AG09309 (cell line): Measurements from ENCODE around the gene ABHD11.
"Not testable (repeated sequence)": the region's sequence is repeated elsewhere in the genome, so short reads cannot be mapped to it uniquely, and the experiment has no call there.

Experiments used
- DNase-seq: peaks from one replicate; pipeline ENCODE4 v3.0.0-alpha.2; 2010; ENCODE audit warnings: low read depth
- H3K4me3 ChIP-seq: 2 replicates; pipeline ENCODE4 v1.5.1; 2011; ENCODE audit warnings: mild to moderate bottlenecking, low read depth, low read length, moderate library complexity; ENCODE audit not compliant: control insufficient read depth
- TF ChIP-seq, protein P1 (sequence below): IDR thresholded peaks from 2 replicates; pipeline ENCODE4 v1.5.1; 2011; ENCODE audit warnings: mild to moderate bottlenecking, low read depth, low read length, inconsistent platforms; ENCODE audit not compliant: insufficient read depth, control insufficient read depth; ENCODE audit errors: missing control alignments

The ABHD11 gene

DNA sequence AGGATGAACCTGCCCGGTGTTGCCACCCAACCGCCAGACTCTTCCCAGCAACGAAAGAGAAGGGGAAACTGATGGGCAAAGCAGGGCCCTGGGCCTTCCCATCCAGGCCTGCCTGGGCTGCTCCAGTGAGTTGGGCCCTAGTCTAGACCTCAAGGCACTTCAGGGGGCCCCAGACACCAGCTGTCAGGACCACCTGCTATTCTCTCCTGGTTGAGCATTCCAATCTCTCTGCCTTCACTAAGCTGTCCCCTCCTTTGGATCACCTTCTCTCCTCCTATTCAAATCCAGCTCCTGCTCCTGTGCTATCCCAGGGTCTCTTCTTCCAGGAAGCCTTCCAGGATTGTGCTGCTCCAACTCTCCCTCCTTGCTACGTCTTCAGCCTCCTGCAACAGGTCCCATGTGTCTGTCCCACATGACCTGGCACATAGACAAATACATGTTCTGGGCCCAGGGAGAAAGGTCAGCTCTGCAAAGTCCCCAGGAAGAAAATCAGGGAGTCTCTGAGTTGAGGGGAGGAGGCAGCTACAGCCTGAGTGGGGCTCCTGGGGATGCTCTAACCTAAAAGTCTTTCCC, 22.2 kb downstream of the ABHD11 start:
- TF ChIP-seq, protein P1, sequence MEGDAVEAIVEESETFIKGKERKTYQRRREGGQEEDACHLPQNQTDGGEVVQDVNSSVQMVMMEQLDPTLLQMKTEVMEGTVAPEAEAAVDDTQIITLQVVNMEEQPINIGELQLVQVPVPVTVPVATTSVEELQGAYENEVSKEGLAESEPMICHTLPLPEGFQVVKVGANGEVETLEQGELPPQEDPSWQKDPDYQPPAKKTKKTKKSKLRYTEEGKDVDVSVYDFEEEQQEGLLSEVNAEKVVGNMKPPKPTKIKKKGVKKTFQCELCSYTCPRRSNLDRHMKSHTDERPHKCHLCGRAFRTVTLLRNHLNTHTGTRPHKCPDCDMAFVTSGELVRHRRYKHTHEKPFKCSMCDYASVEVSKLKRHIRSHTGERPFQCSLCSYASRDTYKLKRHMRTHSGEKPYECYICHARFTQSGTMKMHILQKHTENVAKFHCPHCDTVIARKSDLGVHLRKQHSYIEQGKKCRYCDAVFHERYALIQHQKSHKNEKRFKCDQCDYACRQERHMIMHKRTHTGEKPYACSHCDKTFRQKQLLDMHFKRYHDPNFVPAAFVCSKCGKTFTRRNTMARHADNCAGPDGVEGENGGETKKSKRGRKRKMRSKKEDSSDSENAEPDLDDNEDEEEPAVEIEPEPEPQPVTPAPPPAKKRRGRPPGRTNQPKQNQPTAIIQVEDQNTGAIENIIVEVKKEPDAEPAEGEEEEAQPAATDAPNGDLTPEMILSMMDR = no peak
- H3K4me3 ChIP-seq = no peak overlapping the region
- no peak for DNase-seq

DNA sequence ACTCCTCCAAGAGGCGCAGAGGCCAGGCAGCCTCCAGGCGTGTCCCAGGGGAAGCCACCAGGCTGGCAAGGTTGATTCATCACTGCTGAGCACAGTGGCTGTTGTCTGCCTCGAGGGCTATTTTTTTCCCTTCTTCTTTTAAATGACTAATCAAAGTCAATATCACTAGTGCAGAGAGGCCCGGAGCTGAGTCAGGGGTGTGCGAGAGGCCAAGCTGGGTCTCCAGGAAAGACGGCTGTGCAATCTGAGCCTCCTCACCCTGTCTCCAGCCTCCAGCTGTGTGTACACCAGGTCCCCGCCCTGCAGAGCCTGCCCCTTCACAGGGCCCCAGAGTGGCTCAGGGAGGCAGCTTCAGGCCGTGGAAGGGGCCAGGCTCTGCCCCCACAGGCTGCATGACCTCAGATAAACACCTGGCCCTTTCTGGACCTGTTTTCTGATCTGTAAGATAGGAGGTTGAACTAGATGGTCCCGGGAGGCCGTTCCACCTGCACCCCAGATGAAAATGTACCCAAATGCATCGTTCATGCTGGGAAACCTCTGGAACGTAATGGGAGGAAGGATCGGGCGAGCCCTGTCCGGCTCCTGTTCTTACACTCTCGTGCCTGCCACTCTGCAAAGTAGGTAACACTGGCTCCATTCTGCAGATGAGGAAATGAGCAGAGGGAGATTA, 22.8 kb downstream of the ABHD11 start:
- TF ChIP-seq, protein P1 = no peak
- peak; percentile 71 for DNase-seq
- H3K4me3 ChIP-seq = no peak overlapping the region

DNA sequence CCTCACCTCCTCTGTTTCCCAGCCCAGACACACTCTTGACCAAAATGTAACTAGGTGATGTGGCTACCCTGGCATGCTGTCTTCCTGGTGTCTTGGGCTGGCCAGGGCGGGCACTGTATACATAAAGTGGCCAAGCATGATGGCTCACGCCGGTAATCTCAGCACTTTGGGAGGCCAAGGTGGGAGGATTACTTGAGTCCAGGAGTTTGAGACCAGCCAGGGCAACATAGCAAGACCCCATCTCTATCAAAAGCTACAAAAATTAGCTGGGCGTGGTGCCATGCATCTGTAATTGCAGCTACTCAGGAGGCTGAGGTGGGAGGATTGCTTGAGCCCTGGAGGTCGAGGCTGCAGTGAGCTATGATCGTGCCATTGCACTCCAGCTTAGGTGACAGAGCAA, 25.3 kb downstream of the ABHD11 start:
- not testable (repeated sequence) for DNase-seq, H3K4me3 ChIP-seq

DNA sequence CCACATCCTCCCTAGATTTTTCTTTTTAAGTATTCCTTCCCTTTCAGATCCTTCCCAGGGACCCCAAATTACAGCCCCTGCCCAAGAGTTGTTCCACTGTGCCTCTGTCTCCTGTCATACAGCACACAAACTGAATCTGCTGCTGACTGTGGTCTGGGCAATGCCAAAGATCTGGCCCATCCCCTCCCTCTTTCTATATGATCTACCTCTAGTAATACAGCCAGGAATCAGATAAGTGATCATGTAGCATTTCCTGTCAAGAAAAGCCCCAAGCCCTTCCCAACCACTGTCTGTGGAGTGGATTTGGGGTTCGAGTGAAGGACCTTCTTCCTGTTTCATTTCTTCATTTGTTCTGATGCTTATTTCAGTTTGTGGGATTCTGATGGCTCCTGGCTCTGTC, 25.8 kb downstream of the ABHD11 start:
- no peak for DNase-seq
- TF ChIP-seq, protein P1 = no peak
- no peak overlapping the region for H3K4me3 ChIP-seq

DNA sequence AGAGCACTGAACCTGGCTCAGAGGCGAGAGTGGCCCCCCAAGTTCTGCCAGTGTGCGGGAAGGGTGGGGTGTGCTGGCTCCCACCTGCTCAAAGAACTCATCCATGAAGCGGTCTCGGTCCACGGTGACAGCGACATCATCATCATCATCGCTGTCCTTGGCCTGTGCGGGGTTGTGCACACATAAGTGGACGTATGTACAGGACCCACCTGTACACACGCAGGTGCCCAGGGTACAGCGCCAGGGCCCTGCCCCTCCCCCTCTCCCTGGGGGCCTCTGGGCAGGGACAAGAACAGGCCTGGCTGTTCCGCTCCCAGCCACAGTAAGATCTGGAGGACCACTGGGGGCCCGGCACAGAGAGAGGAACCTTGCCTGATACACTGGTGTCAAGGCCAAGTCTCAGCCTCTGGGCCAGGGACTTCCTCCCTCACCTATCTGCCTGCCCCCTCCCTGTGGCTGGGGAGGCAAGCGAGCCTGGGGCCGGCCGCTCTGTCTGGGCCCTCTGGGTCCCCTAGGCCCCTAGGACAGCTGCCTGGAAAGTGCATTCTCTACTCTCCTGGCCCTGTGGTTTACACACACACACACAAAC, 29.5 kb downstream of the ABHD11 start:
- TF ChIP-seq, protein P1 = no peak
- DNase-seq = no peak
- H3K4me3 ChIP-seq = no peak overlapping the region

DNA sequence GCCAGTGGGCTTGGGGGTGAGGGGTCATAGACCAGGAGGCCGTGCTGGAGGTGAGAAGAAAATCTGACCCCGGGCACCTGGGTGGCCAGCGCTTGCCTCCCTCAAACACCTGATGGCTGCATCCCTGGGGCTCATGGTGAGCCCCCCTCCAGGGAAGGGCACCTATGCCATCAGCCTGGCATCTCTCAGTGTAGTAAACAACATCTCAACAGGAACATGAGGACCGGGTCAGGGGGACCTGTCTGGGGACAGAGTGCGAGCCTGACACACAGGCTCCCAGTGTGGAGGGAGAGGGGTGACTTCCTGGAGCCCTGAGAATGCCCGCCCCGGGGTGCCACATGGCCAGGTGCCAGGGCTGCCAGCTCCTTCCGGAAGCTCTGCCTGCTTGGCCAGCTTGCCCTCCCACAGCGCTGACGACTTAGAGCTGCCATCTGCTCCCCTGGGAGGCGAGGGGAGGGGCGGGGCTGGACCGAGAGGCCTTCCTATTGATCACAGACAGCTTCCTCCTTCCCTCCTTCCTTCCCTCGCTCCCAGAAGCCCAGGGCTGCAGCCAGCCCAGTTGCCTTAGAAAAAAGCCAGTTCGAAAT, 31.5 kb downstream of the ABHD11 start:
- no peak for DNase-seq
- no peak overlapping the region for H3K4me3 ChIP-seq
- TF ChIP-seq, protein P1 = no peak
